ENCODE results near the gene GLYATL3. TPM values are rescaled to one million over a fixed set of nuclear protein-coding genes. Genes with fewer than 3 reads are reported as not detected.

The GLYATL3 gene
- polyA plus RNA-seq, 3 donors: not detected

DNA sequence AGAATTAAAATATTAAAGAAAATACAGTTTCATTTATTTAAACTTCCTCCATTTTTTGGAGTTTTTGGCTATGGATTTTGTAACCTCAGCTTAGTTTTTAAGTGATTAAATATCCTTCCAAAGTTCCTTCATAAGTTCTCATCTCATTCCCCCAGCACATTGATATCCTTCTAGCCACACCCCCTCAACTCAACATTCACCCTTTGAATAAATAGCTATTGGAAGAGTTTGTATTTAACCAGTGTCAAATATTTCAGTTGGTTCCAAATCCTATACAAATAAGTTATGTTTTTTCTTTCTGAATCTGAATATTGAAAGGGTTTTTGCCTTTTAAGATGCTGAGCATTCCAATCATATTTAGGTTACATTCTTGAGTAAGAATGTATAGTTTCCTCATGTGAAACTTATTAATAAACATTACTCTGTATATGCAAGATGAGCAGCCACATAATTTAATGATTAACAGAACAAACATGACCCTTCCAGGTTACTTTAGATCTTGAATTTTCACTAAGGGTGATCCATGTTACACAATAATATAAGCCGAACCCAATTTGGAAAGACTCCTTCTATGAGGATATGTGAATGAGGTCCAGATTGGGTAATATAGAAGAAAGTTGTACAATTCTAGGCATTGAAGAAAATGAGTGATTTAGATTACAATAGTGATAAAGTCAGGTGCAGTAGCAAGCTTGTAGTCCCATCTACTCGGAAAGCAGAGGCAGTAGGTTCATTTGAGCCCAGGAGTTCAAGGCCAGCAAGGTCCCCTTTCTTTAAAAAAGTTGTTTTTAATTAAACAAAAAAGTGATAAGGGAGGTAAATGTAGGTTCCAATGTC, 13.6 kb downstream of the GLYATL3 start:
- TF ChIP-seq, protein P1, sequence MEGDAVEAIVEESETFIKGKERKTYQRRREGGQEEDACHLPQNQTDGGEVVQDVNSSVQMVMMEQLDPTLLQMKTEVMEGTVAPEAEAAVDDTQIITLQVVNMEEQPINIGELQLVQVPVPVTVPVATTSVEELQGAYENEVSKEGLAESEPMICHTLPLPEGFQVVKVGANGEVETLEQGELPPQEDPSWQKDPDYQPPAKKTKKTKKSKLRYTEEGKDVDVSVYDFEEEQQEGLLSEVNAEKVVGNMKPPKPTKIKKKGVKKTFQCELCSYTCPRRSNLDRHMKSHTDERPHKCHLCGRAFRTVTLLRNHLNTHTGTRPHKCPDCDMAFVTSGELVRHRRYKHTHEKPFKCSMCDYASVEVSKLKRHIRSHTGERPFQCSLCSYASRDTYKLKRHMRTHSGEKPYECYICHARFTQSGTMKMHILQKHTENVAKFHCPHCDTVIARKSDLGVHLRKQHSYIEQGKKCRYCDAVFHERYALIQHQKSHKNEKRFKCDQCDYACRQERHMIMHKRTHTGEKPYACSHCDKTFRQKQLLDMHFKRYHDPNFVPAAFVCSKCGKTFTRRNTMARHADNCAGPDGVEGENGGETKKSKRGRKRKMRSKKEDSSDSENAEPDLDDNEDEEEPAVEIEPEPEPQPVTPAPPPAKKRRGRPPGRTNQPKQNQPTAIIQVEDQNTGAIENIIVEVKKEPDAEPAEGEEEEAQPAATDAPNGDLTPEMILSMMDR (IDR thresholded peaks at IDR 0.05): no peak
- Histone ChIP-seq H2AFZ (ENCODE audit: insufficient read depth, low read depth, low read length, poor library complexity, severe bottlenecking) (no peak overlapping the region), H3K9me3 (replicated peaks in 1 of 2; ENCODE audit: control insufficient read depth in 1 of 2, insufficient read depth in 1 of 2, low read length in 2 of 2) (peaks cover 0 to 3% of the 10 kb centered on the region in 2 donors), H3K27me3 (ENCODE audit: control insufficient read depth in 2 of 2, insufficient read depth in 2 of 2, low read length in 2 of 2) (no peaks in the 10 kb centered on the region), H3K79me2 (ENCODE audit: insufficient read depth, low read length) (no peaks in the 10 kb centered on the region), H4K20me1 (ENCODE audit: insufficient read depth, low read length) (no peaks in the 10 kb centered on the region), H3K36me3 (replicated peaks in 1 of 2; ENCODE audit: control insufficient read depth in 1 of 2, insufficient read depth in 2 of 2, low read length in 2 of 2) (no peaks in the 10 kb centered on the region), H3K4me3 (replicated peaks in 1 of 3; ENCODE audit: low read depth in 2 of 3, low read length in 3 of 3) (no peak overlapping the region), H3K9ac (ENCODE audit: insufficient read depth, low read length, poor library complexity, severe bottlenecking) (no peak overlapping the region), H3K27ac (ENCODE audit: low read depth in 1 of 2, low read length in 2 of 2) (no peak overlapping the region), H3K4me2 (replicated peaks; ENCODE audit: extremely low read depth, low read length, poor library complexity, severe bottlenecking) (no peak overlapping the region), H3K4me1 (ENCODE audit: control insufficient read depth in 1 of 2, insufficient read depth in 2 of 2, low read length in 2 of 2) (no peaks in the 10 kb centered on the region)
- Mint-ChIP-seq H3K27ac (no peak overlapping the region), H3K4me1 (no peaks in the 10 kb centered on the region), H3K27me3 (ENCODE audit: low read depth in 3 of 3) (peaks cover 0 to 5% (median 4%) of the 10 kb centered on the region in 3 donors), H3K9me3 (peaks cover 0 to 8% (median 4%) of the 10 kb centered on the region in 7 donors), H3K4me3 (no peak overlapping the region), H3K36me3 (no peaks in the 10 kb centered on the region)
- no peak for DNase-seq
- WGBS (ENCODE audit: insufficient coverage): 100% methylated on average over 1 of the region's 2 CpGs
- intact Hi-C loops (cut with micrococcal nuclease): no loop called here

DNA sequence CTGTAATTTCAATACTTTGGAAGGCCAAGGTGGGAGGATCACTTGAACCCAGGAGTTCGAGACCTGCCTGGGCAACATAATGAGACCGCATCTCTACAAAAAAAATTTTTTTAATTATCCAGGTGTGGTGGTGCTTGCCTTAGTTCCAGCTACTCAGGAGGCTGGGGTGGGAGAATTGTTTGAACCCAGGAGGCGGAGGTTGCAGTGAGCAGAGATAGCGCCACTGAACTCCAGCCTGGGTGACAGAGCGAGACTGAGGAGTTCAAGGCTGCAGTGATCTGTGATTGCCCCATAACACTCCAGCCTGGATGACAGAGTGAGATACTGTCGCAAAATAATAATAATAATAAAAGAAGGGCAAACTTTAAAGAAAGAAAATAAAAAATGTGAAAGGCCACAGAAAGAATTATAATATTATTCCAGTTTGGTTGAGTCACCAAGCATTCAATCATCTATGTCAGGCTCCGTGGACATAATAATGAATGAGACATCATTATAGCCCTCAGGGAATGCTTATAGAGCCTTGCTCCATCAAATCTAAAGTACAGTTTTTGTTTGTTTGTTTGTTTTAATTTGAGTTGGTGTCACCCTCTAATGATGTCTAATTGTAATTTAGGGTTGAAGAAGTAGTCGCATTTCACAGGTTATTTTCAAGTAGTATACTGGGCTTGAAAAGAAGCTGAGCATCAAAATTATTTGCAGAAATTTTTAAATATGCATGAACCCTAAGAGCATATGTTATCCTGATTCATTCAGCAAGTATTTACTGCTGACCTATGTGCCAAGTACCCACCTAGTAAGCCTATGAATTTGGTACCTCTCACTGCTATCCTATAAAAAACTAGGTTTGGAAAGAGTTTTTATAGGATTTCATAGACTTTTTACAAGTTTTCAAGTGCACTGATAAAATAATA, 15.1 kb downstream of the GLYATL3 start:
- no peaks in the 10 kb centered on the region for H3K4me1 ChIP-seq (ENCODE audit: control insufficient read depth in 1 of 2, insufficient read depth in 2 of 2, low read length in 2 of 2)
- Mint-ChIP-seq H3K9me3 (peaks cover 0 to 4% (median 2%) of the 10 kb centered on the region in 7 donors), H3K27me3 (ENCODE audit: low read depth in 3 of 3) (peaks cover 0 to 5% (median 4%) of the 10 kb centered on the region in 3 donors), H3K27ac (no peak overlapping the region), H3K4me3 (no peak overlapping the region), H3K36me3 (no peaks in the 10 kb centered on the region), H3K4me1 (no peaks in the 10 kb centered on the region)
- H3K36me3 ChIP-seq (replicated peaks in 1 of 2; ENCODE audit: control insufficient read depth in 1 of 2, insufficient read depth in 2 of 2, low read length in 2 of 2): no peaks in the 10 kb centered on the region
- no peak overlapping the region for H3K27ac ChIP-seq (ENCODE audit: low read depth in 1 of 2, low read length in 2 of 2)
- intact Hi-C loops (cut with micrococcal nuclease): no loop called here
- H3K9ac ChIP-seq (ENCODE audit: insufficient read depth, low read length, poor library complexity, severe bottlenecking): no peak overlapping the region
- H3K27me3 ChIP-seq (ENCODE audit: control insufficient read depth in 2 of 2, insufficient read depth in 2 of 2, low read length in 2 of 2): no peaks in the 10 kb centered on the region
- no peak overlapping the region for H3K4me3 ChIP-seq (replicated peaks in 1 of 3; ENCODE audit: low read depth in 2 of 3, low read length in 3 of 3)
- 67% methylated on average over 1 of the region's 8 CpGs for WGBS (ENCODE audit: insufficient coverage)
- no peak overlapping the region for H2AFZ ChIP-seq (ENCODE audit: insufficient read depth, low read depth, low read length, poor library complexity, severe bottlenecking)
- no peaks in the 10 kb centered on the region for H4K20me1 ChIP-seq (ENCODE audit: insufficient read depth, low read length)
- no peak overlapping the region for H3K4me2 ChIP-seq (replicated peaks; ENCODE audit: extremely low read depth, low read length, poor library complexity, severe bottlenecking)
- DNase-seq: no peak
- H3K9me3 ChIP-seq (replicated peaks in 1 of 2; ENCODE audit: control insufficient read depth in 1 of 2, insufficient read depth in 1 of 2, low read length in 2 of 2): no peaks in the 10 kb centered on the region
- TF ChIP-seq, protein P1 (IDR thresholded peaks at IDR 0.05): no peak
- no peaks in the 10 kb centered on the region for H3K79me2 ChIP-seq (ENCODE audit: insufficient read depth, low read length)

Data from CD14-positive monocyte (primary cell).